Panc1 (cell line): ENCODE measurements around the gene ADI1. TPM values are rescaled to one million over a fixed set of nuclear protein-coding genes. Genes with fewer than 3 reads are reported as not detected.

ENCODE experiments used
- ATAC-seq: fragments of 200-7000 bp; cut with Tn5 transposase; 2 replicates; pipeline ENCODE4 v1.9.1; 2020; ENCODE audit warnings: mild to moderate bottlenecking, moderate library complexity
- BruUV-seq: library from RNA; stranded (reverse); fragments of 400-500 nt; replicated peaks from 2 replicates; lab custom pipeline; 2021; lab: Mats Ljungman, UMichigan
- CTCF ChIA-PET: fragments of 300-600 bp; sonication (Branson Sonifier 250); formaldehyde crosslinking; loops from one replicate; lab custom pipeline; 2022; ENCODE audit warnings: antibody characterized with exemption; lab: Charles Lee
- POLR2A ChIA-PET: fragments of 300-600 bp; sonication (Branson Sonifier 250); formaldehyde crosslinking; loops from one replicate; lab custom pipeline; 2022; ENCODE audit warnings: antibody characterized with exemption; lab: Charles Lee
- DNase-seq: peaks from one replicate; pipeline ENCODE4 v3.0.0-alpha.2; 2010; ENCODE audit warnings: low read depth, low spot score
- H3K27ac ChIP-seq: 2 replicates; pipeline ENCODE4 v1.5.1; 2011; ENCODE audit warnings: mild to moderate bottlenecking, low read length, inconsistent platforms
- H3K27me3 ChIP-seq: fragments of 200-500 bp; sonication (Bioruptor generic); 2 replicates; pipeline ENCODE4 v1.6.0; 2014; ENCODE audit warnings: low read length, inconsistent platforms; ENCODE audit not compliant: control insufficient read depth, insufficient read depth
- H3K36me3 ChIP-seq: fragments of 200-500 bp; sonication (Bioruptor generic); 2 replicates; pipeline ENCODE4 v1.5.1; 2014; ENCODE audit warnings: inconsistent platforms, mild to moderate bottlenecking, low read length, moderate library complexity; ENCODE audit not compliant: control insufficient read depth, insufficient read depth
- H3K4me1 ChIP-seq: 2 replicates; pipeline ENCODE4 v1.5.1; 2011; ENCODE audit warnings: inconsistent platforms, mild to moderate bottlenecking, low read length, moderate library complexity; ENCODE audit not compliant: control insufficient read depth, insufficient read depth
- H3K4me3 ChIP-seq, 2 experiments: 2 replicates each; pipeline ENCODE4 v1.5.1; 2011 to 2012; ENCODE audit warnings: low read depth in 2 of 2, low read length in 2 of 2, mild to moderate bottlenecking in 2 of 2, inconsistent platforms in 1 of 2, moderate library complexity in 1 of 2
- H3K9me3 ChIP-seq: fragments of 200-500 bp; sonication (Bioruptor generic); 2 replicates; pipeline ENCODE4 v1.5.1; 2014; ENCODE audit warnings: low read depth, mild to moderate bottlenecking, inconsistent platforms, low read length, moderate library complexity; ENCODE audit not compliant: control insufficient read depth, insufficient read depth
- CTCF ChIP-seq: fragments of 450-650 bp; IDR thresholded peaks from 2 replicates; pipeline ENCODE4 v1.5.1; 2017; ENCODE audit warnings: mild to moderate bottlenecking
- POLR2AphosphoS5 ChIP-seq: IDR thresholded peaks from 2 replicates; pipeline ENCODE4 v1.6.1; 2012; ENCODE audit warnings: mild to moderate bottlenecking, low read depth, low read length, moderate library complexity
- REST ChIP-seq, 2 experiments: IDR thresholded peaks; 2 replicates each; pipeline ENCODE4 v1.6.1; 2011 to 2012; ENCODE audit warnings: low read depth in 2 of 2, control low read depth in 1 of 2, low read length in 1 of 2, mild to moderate bottlenecking in 1 of 2, moderate library complexity in 1 of 2; ENCODE audit not compliant: insufficient read depth in 1 of 2
- SIN3A ChIP-seq: IDR thresholded peaks from 2 replicates; pipeline ENCODE4 v1.6.1; 2012; ENCODE audit warnings: low read depth, mild to moderate bottlenecking, low read length, moderate library complexity, borderline replicate concordance; ENCODE audit not compliant: insufficient read depth
- TCF7L2 ChIP-seq: IDR thresholded peaks from 2 replicates; pipeline ENCODE4 v1.6.1; 2011; ENCODE audit warnings: mild to moderate bottlenecking, low read depth, low read length, inconsistent platforms
- in situ Hi-C: cut with HindIII; loops from 2 replicates; pipeline ENCODE4 v1.10.0; 2016; ENCODE audit warnings: low sequenced_read_pairs, low pct_unique_long_range_greater_than_20kb
- intact Hi-C: fragments of 100-400 bp; cut with micrococcal nuclease; formaldehyde crosslinking; loops from one replicate; pipeline ENCODE4 v1.10.0; 2022; ENCODE audit not compliant: unreplicated experiment
- total RNA-seq: library from RNA; stranded (reverse); gene quantifications from one replicate; pipeline ENCODE4 v1.2.1, GENCODE V29; 2021; ENCODE audit not compliant: unreplicated experiment

The ADI1 gene
- total RNA-seq, 1 experiment from 2014 or later, result 42.9 TPM

- ATAC-seq, result no peak
- CTCF ChIA-PET, result no interaction called here
- no TSS peak for BruUV-seq
Measured at GRCh38 chr2:3523551-3524041, 4.3 kb upstream of the ADI1 start.

GRCh38 chr2:3522961-3523421, 3.7 kb upstream of the ADI1 start:
- in situ Hi-C loops (no loop called here), intact Hi-C loops (no loop called here)
- Histone ChIP-seq H3K36me3 (no peaks in the 10 kb centered on the region; the same call in 1 of the 2 replicates), H3K27me3 (no peaks in the 10 kb centered on the region), H3K9me3 (no peaks in the 10 kb centered on the region), H3K27ac (no peak overlapping the region), H3K4me3 (no peak overlapping the region), H3K4me1 (peaks cover 8% of the 10 kb centered on the region)
- no peak for TF ChIP-seq CTCF
- TF ChIP-seq SIN3A, result no peak
- no peak for TF ChIP-seq POLR2AphosphoS5
- no TSS peak for BruUV-seq
- ATAC-seq (no peak), DNase-seq (no peak)
- POLR2A ChIA-PET, result no interaction called here
- CTCF ChIA-PET, result no interaction called here

More at GRCh38 chr2:3523551-3524041, 4.3 kb upstream of the ADI1 start:
- H3K4me3 ChIP-seq, result no peak overlapping the region
- H3K27me3 ChIP-seq, result no peaks in the 10 kb centered on the region
- no peaks in the 10 kb centered on the region for H3K9me3 ChIP-seq
- peaks cover 7% of the 10 kb centered on the region for H3K4me1 ChIP-seq
- POLR2A ChIA-PET, result interaction anchor here (0.6 kb wide), 1 partner anchor 900 kb away, joined by 5 read pairs; no protein-coding TSS in a partner anchor
- H3K27ac ChIP-seq, result no peak overlapping the region
- TF ChIP-seq REST (IDR thresholded peaks at IDR 0.05; ENCODE audit: insufficient read depth in 1 of 2, low read depth in 2 of 2, low read length in 1 of 2), result no peak
- TF ChIP-seq POLR2AphosphoS5, result no peak
- TF ChIP-seq TCF7L2, result no peak
- no peak for TF ChIP-seq SIN3A
- no peak for TF ChIP-seq CTCF
- no peak for DNase-seq
- intact Hi-C loops, result no loop called here
- in situ Hi-C loops, result no loop called here
- no peaks in the 10 kb centered on the region; the same call in 1 of the 2 replicates for H3K36me3 ChIP-seq
